Measurements from ENCODE around the gene SLC28A1.

SLC28A1 gene, protein sequence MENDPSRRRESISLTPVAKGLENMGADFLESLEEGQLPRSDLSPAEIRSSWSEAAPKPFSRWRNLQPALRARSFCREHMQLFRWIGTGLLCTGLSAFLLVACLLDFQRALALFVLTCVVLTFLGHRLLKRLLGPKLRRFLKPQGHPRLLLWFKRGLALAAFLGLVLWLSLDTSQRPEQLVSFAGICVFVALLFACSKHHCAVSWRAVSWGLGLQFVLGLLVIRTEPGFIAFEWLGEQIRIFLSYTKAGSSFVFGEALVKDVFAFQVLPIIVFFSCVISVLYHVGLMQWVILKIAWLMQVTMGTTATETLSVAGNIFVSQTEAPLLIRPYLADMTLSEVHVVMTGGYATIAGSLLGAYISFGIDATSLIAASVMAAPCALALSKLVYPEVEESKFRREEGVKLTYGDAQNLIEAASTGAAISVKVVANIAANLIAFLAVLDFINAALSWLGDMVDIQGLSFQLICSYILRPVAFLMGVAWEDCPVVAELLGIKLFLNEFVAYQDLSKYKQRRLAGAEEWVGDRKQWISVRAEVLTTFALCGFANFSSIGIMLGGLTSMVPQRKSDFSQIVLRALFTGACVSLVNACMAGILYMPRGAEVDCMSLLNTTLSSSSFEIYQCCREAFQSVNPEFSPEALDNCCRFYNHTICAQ

DNA sequence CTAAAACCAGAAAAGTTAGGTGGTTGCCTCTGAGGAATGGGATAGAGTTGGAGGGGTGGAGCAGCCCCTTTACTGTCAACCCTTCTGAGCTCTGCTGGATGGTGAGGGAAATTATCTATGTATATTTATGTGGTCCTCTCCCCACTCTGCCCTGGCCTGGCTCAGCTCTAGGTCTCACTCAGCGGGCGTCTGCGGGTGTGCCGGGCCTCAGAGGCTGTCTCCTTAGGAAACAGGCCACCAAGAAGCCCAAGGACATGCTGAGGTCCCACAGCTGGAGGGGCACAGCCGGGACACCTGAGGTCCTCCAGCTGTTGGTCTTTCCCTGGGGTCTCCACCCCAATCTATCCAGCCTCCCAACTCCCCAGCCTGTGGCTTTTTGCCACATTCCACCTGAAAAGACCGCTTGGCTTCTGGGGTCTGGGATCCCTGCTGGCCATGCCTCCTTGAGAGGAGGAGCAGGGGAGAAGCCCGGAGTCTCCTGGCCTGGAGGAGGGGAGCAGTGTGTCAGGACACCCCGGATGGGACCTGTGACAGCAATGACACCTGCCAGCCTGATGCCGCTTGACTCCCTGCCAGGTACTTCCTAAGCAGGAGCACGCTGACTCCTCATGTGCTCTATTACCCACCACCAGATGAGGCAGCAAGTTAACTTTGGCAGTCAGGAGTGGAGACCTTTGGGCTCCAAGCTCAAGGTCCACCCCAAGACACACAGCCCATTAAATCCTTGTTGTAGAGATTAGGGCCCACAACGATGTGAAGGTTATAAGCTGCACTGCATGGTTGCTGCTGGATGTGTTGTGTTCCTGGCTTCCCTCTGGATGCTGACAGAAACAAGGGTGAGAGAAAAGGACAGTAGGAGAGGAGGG is at the start of gene SLC28A1:
TSS of gene SLC28A1 (plus strand) at position 747 of the 866 bp plus-strand sequence. CDS start 3,099 bp downstream, outside the sequence.
- DNase-seq (ENCODE audit: low read depth): no peak
- no peak within 1 kb of the TSS for H3K4me3 ChIP-seq (ENCODE audit: low read depth, low read length)
- TF ChIP-seq, protein P1, sequence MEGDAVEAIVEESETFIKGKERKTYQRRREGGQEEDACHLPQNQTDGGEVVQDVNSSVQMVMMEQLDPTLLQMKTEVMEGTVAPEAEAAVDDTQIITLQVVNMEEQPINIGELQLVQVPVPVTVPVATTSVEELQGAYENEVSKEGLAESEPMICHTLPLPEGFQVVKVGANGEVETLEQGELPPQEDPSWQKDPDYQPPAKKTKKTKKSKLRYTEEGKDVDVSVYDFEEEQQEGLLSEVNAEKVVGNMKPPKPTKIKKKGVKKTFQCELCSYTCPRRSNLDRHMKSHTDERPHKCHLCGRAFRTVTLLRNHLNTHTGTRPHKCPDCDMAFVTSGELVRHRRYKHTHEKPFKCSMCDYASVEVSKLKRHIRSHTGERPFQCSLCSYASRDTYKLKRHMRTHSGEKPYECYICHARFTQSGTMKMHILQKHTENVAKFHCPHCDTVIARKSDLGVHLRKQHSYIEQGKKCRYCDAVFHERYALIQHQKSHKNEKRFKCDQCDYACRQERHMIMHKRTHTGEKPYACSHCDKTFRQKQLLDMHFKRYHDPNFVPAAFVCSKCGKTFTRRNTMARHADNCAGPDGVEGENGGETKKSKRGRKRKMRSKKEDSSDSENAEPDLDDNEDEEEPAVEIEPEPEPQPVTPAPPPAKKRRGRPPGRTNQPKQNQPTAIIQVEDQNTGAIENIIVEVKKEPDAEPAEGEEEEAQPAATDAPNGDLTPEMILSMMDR (IDR thresholded peaks at IDR 0.05; ENCODE audit: insufficient read depth, low read depth, low read length, missing control alignments): no peak

DNA sequence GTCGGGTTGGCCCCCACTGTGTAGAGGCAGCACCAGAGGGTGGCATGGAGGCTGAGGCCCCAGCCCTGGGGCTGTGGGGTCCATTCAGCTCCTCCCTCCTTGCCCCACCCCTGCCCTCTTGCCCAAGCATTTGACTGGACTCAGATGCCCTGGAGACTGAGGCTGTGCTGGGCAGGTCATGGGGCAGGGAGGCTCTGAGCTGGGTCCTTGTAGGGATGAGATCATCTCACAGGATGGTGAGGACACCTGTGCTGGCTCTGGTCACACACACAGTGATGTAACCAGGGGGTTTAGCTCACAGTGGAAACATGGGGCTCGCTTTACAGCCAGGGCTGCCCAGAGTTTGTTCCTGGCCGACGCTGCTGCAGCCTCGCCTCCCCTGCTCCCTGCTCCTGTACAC is 49.5 kb upstream of the SLC28A1 start:
- DNase-seq (ENCODE audit: low read depth): no peak
- TF ChIP-seq, protein P1 (IDR thresholded peaks at IDR 0.05; ENCODE audit: insufficient read depth, low read depth, low read length, missing control alignments): no peak
- H3K4me3 ChIP-seq (ENCODE audit: low read depth, low read length): no peak overlapping the region

DNA sequence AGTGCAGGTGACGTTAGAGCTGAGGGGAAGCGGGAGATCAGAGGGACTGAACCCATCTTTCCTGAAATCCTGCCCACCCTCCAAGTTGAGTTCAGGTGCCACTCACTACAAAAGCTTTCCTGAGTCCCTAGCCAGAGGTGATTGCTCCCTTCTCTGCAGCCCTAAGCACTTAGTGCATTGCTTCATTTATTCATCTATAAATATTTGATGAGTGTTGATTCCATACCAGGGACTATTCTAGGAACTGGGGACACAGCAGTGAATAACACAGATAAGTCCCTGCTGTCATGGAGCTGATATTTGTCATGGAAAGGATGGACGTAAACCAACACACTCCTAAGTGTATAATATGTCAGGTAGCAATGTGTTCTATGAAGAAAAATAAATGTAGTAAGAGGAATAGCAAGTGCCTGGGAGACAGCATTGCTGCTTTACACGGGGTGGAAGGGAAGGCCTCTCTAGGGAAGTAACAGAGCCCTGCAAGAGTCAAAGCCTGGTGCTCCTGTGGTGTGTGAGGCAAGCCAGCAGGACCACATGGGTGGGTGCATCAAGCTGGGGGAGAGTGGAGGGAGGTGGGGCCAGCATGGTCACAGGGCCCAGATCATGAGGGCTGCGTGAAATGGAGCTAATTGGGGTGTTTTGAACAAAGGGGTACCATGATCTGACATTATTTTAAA is 48.7 kb upstream of the SLC28A1 start:
- H3K4me3 ChIP-seq (ENCODE audit: low read depth, low read length): no peak overlapping the region
- TF ChIP-seq, protein P1 (IDR thresholded peaks at IDR 0.05; ENCODE audit: insufficient read depth, low read depth, low read length, missing control alignments): no peak

DNA sequence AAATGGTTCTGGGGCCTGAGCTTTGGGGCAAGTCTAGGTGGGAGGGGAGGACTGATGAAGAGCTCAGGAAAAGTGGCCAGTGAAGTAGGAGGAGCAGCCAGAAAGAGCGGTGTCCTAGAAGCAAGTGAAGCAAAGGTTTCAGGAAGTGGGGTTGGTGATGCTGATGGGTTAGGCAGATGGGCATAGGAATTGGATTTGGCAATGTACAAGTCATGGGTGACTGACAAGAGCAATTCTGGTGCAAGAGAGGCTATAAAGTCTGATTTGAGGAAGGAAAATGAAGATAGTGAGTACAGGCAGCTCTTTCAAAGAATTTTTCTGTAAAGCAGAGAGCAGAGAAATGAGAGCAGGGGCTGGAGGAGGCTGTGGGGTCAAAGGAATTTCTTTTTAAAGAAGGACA is 47.6 kb upstream of the SLC28A1 start:
- no peak overlapping the region for H3K4me3 ChIP-seq (ENCODE audit: low read depth, low read length)
- DNase-seq (ENCODE audit: low read depth): no peak
- TF ChIP-seq, protein P1 (IDR thresholded peaks at IDR 0.05; ENCODE audit: insufficient read depth, low read depth, low read length, missing control alignments): no peak

More for the DNA sequence above, 48.7 kb upstream of the SLC28A1 start:
- no peak for DNase-seq (ENCODE audit: low read depth)

DNA sequence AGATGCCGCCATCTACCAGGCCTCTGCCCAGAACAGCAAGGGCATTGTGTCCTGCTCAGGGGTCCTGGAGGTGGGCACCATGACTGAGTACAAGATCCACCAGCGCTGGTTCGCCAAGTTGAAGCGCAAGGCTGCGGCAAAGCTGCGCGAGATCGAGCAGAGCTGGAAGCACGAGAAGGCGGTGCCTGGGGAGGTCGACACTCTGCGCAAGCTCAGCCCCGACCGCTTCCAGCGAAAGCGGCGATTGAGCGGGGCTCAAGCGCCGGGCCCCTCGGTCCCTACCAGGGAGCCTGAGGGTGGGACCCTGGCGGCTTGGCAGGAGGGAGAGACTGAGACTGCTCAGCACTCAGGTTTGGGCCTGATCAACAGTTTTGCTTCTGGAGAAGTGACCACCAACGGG is 44.7 kb upstream of the SLC28A1 start:
- TF ChIP-seq, protein P1 (IDR thresholded peaks at IDR 0.05; ENCODE audit: insufficient read depth, low read depth, low read length, missing control alignments): no peak
- DNase-seq (ENCODE audit: low read depth): no peak
- H3K4me3 ChIP-seq (ENCODE audit: low read depth, low read length): no peak overlapping the region

DNA sequence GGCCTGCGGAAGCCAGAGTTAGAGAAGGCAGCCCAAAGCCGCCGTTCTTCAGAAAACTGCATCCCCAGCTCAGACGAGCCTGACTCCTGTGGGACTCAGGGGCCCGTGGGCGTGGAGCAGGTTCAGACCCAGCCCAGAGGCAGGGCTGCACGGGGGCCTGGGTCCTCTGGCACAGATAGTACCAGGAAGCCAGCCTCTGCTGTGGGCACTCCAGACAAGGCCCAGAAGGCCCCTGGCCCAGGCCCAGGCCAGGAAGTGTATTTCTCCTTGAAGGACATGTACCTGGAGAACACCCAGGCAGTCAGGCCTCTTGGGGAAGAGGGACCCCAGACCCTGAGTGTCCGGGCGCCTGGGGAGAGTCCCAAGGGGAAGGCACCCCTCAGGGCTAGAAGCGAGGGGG is 44.2 kb upstream of the SLC28A1 start:
- no peak overlapping the region for H3K4me3 ChIP-seq (ENCODE audit: low read depth, low read length)
- DNase-seq (ENCODE audit: low read depth): no peak
- TF ChIP-seq, protein P1 (IDR thresholded peaks at IDR 0.05; ENCODE audit: insufficient read depth, low read depth, low read length, missing control alignments): no peak
